Sigmoid colon (tissue), 4 donors: Measurements from ENCODE around the gene CDK14.

Source experiments
- CTCF ChIP-seq, 4 experiments: fragments of 450-650 bp in 3 of 4; fragments of 200-600 bp in 1 of 4; IDR thresholded peaks; one replicate each; pipeline ENCODE4 v1.5.1; 2016 to 2019; ENCODE audit warnings: antibody characterized with exemption in 4 of 4, mild to moderate bottlenecking in 3 of 4, moderate library complexity in 2 of 4
- EP300 ChIP-seq, 4 donors: sonication (generic); formaldehyde crosslinking; IDR thresholded peaks; one replicate each; pipeline ENCODE4 v1.6.1; 2017; ENCODE audit warnings: antibody characterized with exemption in 4 of 4
- POLR2A ChIP-seq, 2 donors: fragments of 450-650 bp; IDR thresholded peaks; one replicate each; pipeline ENCODE4 v1.6.1; 2016; ENCODE audit warnings: antibody characterized with exemption in 2 of 2, mild to moderate bottlenecking in 2 of 2, moderate library complexity in 2 of 2
- POLR2AphosphoS5 ChIP-seq, 4 donors: sonication (generic); formaldehyde crosslinking; IDR thresholded peaks; one replicate each; pipeline ENCODE4 v1.6.1; 2017; ENCODE audit warnings: antibody characterized with exemption in 4 of 4

GRCh38 chr7:91089382-91089963, 493.4 kb downstream of the CDK14 start:
- TF ChIP-seq CTCF (IDR thresholded peaks at IDR 0.05) (peak in 3 of 4 experiments; percentile 22 to 76 (median 50)), POLR2AphosphoS5 (IDR thresholded peaks at IDR 0.05) (no peak), POLR2A (IDR thresholded peaks at IDR 0.05) (no peak), EP300 (IDR thresholded peaks at IDR 0.05) (no peak)
